NB4 (cell line): Measurements from ENCODE around the gene ZER1.

Experiments
- MYC ChIP-seq: IDR thresholded peaks from 2 replicates; pipeline ENCODE4 v1.6.1; 2011; ENCODE audit warnings: low read depth, low read length
- POLR2A ChIP-seq: IDR thresholded peaks from 2 replicates; pipeline ENCODE4 v1.6.1; 2011; ENCODE audit warnings: mild to moderate bottlenecking; ENCODE audit not compliant: insufficient read length; ENCODE audit errors: extremely low read depth
- TF ChIP-seq, protein P1 (sequence below): IDR thresholded peaks from one replicate; pipeline ENCODE4 v1.5.1; 2012; ENCODE audit warnings: low read depth, low read length
- TF ChIP-seq, protein P2 (sequence below): IDR thresholded peaks from 2 replicates; pipeline ENCODE4 v1.6.1; 2011; ENCODE audit warnings: low read depth, low read length

DNA sequence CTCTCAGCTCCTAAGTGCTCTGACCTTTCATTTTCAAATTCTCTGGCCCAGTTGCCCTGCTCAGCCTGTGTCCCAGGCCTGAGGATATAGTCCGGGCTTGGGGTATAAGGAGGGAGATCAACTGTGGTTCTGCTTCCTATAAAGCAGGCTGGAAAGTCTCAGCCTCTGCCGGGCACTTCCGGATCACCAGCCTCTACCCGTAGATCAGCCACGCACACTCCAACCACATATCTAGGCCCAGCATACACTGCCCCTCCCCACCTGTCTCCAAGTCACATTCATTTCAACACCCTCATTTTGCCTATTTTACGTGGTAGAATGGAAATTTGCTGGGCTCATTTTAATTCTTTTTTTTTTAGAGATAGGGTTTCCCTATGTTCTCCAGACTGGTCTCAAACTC, 3.1 kb downstream of the ZER1 start:
- TF ChIP-seq POLR2A (no peak), MYC (no peak)
- TF ChIP-seq, protein P1, sequence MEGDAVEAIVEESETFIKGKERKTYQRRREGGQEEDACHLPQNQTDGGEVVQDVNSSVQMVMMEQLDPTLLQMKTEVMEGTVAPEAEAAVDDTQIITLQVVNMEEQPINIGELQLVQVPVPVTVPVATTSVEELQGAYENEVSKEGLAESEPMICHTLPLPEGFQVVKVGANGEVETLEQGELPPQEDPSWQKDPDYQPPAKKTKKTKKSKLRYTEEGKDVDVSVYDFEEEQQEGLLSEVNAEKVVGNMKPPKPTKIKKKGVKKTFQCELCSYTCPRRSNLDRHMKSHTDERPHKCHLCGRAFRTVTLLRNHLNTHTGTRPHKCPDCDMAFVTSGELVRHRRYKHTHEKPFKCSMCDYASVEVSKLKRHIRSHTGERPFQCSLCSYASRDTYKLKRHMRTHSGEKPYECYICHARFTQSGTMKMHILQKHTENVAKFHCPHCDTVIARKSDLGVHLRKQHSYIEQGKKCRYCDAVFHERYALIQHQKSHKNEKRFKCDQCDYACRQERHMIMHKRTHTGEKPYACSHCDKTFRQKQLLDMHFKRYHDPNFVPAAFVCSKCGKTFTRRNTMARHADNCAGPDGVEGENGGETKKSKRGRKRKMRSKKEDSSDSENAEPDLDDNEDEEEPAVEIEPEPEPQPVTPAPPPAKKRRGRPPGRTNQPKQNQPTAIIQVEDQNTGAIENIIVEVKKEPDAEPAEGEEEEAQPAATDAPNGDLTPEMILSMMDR = no peak
- TF ChIP-seq, protein P2, sequence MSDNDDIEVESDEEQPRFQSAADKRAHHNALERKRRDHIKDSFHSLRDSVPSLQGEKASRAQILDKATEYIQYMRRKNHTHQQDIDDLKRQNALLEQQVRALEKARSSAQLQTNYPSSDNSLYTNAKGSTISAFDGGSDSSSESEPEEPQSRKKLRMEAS = no peak
